HFF-Myc (cell line): Measurements from ENCODE around the gene MICAL2.

Experiments used
- DNase-seq: peaks from one replicate; pipeline ENCODE4 v3.0.0-alpha.2; 2011; ENCODE audit warnings: low read depth; ENCODE audit errors: extremely low read depth
- H3K4me3 ChIP-seq: replicated peaks from 2 replicates; pipeline ENCODE4 v1.5.1; 2011; ENCODE audit warnings: low read depth, mild to moderate bottlenecking, control low read depth, low read length
- CTCF ChIP-seq: IDR thresholded peaks from 2 replicates; pipeline ENCODE4 v1.5.1; 2012; ENCODE audit warnings: mild to moderate bottlenecking, low read depth, low read length, control low read depth; ENCODE audit errors: missing control alignments

Gene MICAL2

DNA sequence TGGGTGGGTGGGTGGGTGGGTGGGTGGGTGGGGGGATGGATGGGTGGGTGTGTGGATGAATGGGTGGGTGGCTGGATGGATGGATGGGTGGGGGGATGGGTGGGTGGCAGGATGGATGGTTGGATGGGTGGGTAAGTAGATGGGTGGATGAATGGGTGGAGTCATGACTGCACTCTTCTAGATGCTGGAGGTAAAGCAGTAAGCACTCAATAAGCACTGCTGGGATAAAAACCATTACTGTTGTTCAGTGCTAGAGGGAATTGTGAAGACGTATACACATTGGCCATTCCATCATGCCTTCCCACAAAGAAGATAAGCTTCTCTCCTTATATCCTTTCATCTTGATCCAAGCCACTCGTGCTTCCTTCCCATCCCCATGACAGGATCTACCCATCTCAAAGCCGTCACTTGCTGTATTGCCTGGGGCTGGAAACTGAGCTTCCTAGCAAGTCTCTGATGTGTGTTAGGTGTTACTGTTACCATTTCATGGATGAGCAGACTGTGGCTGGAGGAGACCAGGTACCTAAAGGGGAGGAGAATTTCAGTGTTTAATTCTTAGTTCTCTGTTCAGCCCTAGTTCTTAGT lies 74.8 kb downstream of the MICAL2 start:
- no peak for DNase-seq
- H3K4me3 ChIP-seq, result no peak overlapping the region
- TF ChIP-seq CTCF, result no peak

DNA sequence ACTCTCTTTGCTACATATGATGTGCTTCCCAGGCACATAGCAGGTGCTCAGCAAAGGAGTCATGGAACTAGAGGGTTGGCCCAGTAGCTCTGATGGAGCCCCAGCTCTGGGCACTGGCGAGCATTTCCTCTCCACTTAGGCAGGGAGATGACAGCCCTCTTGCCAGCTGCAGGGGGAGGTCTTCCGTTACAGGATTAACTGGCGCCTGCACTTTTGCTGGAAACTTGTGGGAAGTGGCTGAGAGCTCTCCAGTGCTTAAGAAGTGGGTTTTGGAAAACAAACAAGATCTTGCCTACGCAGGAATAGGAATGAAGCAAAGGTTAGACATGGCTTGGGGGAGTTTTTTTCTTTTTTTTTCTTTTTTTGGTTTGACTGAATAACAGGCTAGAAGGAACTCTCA lies 75.5 kb downstream of the MICAL2 start:
- H3K4me3 ChIP-seq, result no peak overlapping the region
- no peak for TF ChIP-seq CTCF
- DNase-seq, result no peak

DNA sequence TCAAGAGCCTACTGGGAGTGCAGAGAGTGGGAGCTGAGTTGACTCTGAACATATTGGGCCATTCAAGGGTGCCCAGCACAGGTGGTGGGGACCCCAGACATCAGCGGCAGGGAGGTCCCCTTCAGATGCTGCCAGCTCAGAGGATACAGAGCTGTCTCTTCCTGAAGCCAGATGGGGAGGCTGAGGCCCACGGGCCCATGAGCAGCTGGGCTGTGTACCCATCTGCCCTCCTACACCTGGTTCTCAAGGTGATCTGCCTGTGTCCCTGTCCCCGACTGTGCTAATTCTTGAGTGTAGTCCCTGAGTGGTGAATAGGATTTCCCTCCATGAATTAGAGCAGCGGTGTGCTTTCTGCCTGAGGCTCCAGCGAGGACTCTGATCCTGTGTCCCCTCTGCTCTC lies 76.3 kb downstream of the MICAL2 start:
- no peak for DNase-seq
- no peak overlapping the region for H3K4me3 ChIP-seq
- TF ChIP-seq CTCF, result no peak

DNA sequence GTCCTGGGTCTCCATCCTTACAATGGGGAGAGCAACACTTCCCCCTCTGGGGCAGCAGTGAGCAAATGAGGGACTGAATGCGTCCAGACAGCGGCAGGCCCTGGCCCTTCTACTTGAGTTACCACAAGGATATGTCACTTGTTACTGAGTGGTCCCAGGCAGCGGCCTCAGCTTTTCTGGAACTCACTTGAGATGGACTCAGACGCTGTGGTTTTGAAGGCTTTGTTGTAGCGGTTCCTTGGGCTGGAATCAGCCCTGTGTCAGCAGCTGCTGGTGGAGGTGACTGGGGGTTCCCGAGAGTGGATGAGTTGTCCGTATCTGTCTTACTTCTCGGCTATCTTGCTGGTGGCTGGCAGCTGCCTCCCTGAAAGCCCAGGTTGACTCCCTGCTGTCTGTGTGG lies 77.0 kb downstream of the MICAL2 start:
- H3K4me3 ChIP-seq, result no peak overlapping the region
- no peak for TF ChIP-seq CTCF
- no peak for DNase-seq

- TF ChIP-seq CTCF, result no peak
- no peak for DNase-seq
- no peak overlapping the region for H3K4me3 ChIP-seq
These were observed 78.3 kb downstream of the MICAL2 start for GRCh38 chr11:12188548-12189317.

GRCh38 chr11:12189543-12190235 lies 79.3 kb downstream of the MICAL2 start:
- H3K4me3 ChIP-seq, result no peak overlapping the region
- TF ChIP-seq CTCF, result no peak
- DNase-seq, result no peak
